ENCODE data around the gene KRTAP10-4.

KRTAP10-4 gene

DNA sequence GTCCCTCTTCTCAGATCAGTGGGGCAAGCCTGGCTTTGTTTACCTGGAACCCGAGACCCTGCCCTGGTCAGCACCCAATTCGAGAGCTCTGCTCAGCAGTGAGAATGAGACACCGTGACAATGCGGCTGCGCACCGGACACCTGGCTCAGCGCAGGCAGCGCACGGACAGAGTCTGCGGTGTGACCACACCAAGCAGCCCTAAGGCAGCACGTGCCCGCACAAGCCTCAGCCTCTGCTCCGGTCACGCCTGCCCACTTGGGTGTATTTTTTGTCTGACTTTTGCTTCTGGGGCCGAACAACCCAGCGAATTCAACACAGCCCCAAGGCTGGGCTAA lies 43.0 kb downstream of the KRTAP10-4 start:
- no peak for DNase-seq (ENCODE audit: low read depth in 2 of 2)

DNA sequence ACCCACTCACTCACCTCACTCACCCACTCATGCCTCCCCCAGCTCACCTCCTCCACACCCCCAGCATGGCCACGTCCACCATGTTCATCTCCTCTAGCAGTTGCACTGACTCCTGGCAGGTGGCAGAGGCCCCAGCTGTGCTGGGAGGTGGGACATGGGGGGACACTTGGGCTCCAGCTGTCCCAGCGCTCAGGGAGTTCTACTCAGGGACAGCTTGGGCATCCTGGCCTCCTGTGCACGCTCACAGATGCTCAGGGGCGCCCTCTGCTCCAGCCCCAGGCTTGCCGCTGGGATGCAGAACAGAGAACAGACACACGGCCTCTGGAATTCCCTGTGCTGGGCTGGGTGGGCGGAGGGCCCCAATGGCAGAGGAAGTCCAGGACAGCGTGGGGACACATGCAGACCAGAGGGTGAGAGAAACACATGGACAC lies 43.6 kb downstream of the KRTAP10-4 start:
- DNase-seq (ENCODE audit: low read depth in 2 of 2), result no peak

DNA sequence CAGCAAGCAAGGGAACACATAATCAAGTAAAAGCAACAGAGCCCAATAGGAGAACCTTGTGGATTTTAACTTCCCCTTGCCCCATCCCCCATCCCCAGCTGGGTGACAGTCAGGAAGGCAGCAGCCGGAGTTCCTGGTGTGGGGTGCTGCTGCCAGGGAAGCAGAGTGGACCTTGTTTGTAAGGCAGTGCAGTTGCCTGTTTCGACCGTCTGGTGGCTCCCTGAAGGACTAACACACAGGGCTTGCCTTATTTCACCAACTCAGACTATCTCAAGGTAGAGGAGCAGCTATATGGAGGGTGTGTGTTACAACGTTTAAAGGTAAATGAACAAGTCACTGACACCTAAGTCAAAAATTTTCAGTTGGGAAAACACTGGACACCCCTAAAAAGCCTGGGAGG lies 45.0 kb downstream of the KRTAP10-4 start:
- DNase-seq (ENCODE audit: low read depth in 2 of 2), result no peak

DNA sequence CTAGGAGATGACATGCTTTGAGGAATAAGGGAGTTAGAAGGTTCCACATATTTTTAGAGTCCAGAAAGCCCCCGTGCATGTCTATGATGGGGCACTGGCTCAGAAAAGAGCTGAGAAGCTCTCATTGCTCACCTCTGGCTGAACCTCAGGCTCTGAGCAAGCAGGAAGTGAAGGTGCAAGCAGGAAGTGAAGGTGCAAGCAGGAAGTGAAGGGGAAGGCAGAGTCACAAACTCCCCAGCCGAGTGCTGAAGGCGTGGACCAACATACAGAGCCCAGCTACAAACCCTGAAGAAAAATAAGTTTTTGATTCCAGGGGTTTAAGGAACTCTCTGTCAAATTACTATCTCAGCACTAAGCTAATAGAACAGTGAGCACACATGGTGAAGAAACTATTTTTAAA lies 45.4 kb downstream of the KRTAP10-4 start:
- peak in 1 of 2 donors; percentile 29 for DNase-seq (ENCODE audit: low read depth in 2 of 2)

DNA sequence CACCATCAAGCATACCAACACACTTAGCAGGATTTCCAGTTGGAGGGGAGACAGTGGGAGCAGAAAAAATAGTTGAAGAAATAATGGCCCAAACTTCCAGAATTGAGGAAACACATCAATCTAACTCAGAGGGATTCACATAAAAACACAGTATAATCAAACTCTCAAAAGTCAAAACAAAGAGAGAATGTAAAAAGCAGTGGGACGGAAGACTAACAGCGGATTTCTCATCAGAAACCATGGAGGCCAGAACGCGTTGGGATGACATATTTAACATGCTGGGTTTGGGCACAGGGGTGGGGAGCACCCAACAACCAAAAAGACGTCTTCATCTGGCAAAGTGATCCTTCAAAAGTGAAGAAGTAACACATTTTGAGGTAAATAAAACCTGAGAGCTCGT lies 46.4 kb downstream of the KRTAP10-4 start:
- DNase-seq (ENCODE audit: low read depth in 2 of 2), result no peak

- DNase-seq (ENCODE audit: low read depth in 2 of 2), result no peak
Observed at GRCh38 chr21:44623575-44623974, 50.0 kb downstream of the KRTAP10-4 start.

All from stimulated activated CD4-positive, alpha-beta T cell treated with anti-CD3 and anti-CD28 coated beads, Interleukin-1b, Interleukin-23, amount 100 ng/mL, for 1 hour (primary cell).